Neural progenitor cell (in vitro differentiated cells): ENCODE data around the gene L3MBTL3. TPM values are rescaled to one million over a fixed set of nuclear protein-coding genes. Genes with fewer than 3 reads are reported as not detected.

ENCODE experiments used
- DNase-seq: peaks from one replicate; pipeline ENCODE4 v3.0.0-alpha.2; 2016; ENCODE audit warnings: low spot score
- H2AFZ ChIP-seq: fragments of 200-600 bp; sonication (generic); replicated peaks from 2 replicates; pipeline ENCODE4 v1.6.1; 2016; ENCODE audit warnings: antibody characterized with exemption
- H3F3A ChIP-seq: fragments of 200-600 bp; sonication (generic); 2 replicates; pipeline ENCODE4 v1.6.1; 2016; ENCODE audit warnings: antibody characterized with exemption, low read depth
- H3K27ac ChIP-seq: fragments of 200-600 bp; sonication (generic); 2 replicates; pipeline ENCODE4 v1.5.1; 2016; ENCODE audit warnings: mild to moderate bottlenecking
- H3K27me3 ChIP-seq: fragments of 200-600 bp; sonication (generic); 2 replicates; pipeline ENCODE4 v1.6.1; 2016; ENCODE audit warnings: mild to moderate bottlenecking, moderate library complexity
- H3K36me3 ChIP-seq: fragments of 200-600 bp; sonication (generic); 2 replicates; pipeline ENCODE4 v1.5.1; 2016
- H3K4me1 ChIP-seq: fragments of 200-600 bp; sonication (generic); 2 replicates; pipeline ENCODE4 v1.6.1; 2016; ENCODE audit warnings: mixed run types
- H3K4me2 ChIP-seq: fragments of 200-600 bp; sonication (generic); 2 replicates; pipeline ENCODE4 v1.6.1; 2016
- H3K4me3 ChIP-seq: fragments of 200-600 bp; sonication (generic); 2 replicates; pipeline ENCODE4 v1.5.1; 2016
- H3K79me2 ChIP-seq: fragments of 200-600 bp; sonication (generic); 2 replicates; pipeline ENCODE4 v1.6.1; 2016; ENCODE audit warnings: low read depth
- H3K9ac ChIP-seq: fragments of 200-600 bp; sonication (generic); 2 replicates; pipeline ENCODE4 v1.6.1; 2016
- H3K9me3 ChIP-seq: fragments of 200-600 bp; sonication (generic); 2 replicates; pipeline ENCODE4 v1.5.1; 2016; ENCODE audit warnings: low read depth
- H4K20me1 ChIP-seq: fragments of 200-600 bp; sonication (generic); 2 replicates; pipeline ENCODE4 v1.6.1; 2016; ENCODE audit warnings: low read depth
- H3K27ac Mint-ChIP-seq: 3 replicates; pipeline ENCODE4 v1.8.0; 2021; ENCODE audit warnings: mixed read lengths
- H3K27me3 Mint-ChIP-seq: 2 replicates; pipeline ENCODE4 v1.8.0; 2022; ENCODE audit warnings: low read depth, mild to moderate bottlenecking, inconsistent platforms, moderate library complexity, mixed read lengths; ENCODE audit not compliant: insufficient read depth
- H3K36me3 Mint-ChIP-seq: 3 replicates; pipeline ENCODE4 v1.8.0; 2021; ENCODE audit warnings: mixed read lengths
- H3K4me1 Mint-ChIP-seq: 3 replicates; pipeline ENCODE4 v1.8.0; 2021; ENCODE audit warnings: mixed read lengths
- H3K4me3 Mint-ChIP-seq: 3 replicates; pipeline ENCODE4 v1.8.0; 2021; ENCODE audit warnings: mild to moderate bottlenecking, moderate library complexity, mixed read lengths
- H3K9me3 Mint-ChIP-seq: 3 replicates; pipeline ENCODE4 v1.8.0; 2020; ENCODE audit warnings: mixed read lengths
- EZH2 ChIP-seq: fragments of 200-600 bp; sonication (generic); IDR thresholded peaks from 2 replicates; pipeline ENCODE4 v1.6.1; 2017; ENCODE audit warnings: antibody characterized with exemption, mild to moderate bottlenecking, moderate library complexity
- EZH2phosphoT487 ChIP-seq: fragments of 200-600 bp; sonication (generic); IDR thresholded peaks from 2 replicates; pipeline ENCODE4 v1.6.1; 2017; ENCODE audit warnings: antibody characterized with exemption
- total RNA-seq: library from RNA; depleted of rRNA; stranded (reverse); fragments of >200 nt; gene quantifications from 2 replicates; pipeline ENCODE4 v1.2.3, GENCODE V29; 2015; ENCODE audit warnings: low replicate concordance
- TF ChIP-seq, protein P1 (sequence below): fragments of 200-600 bp; sonication (generic); IDR thresholded peaks from 2 replicates; pipeline ENCODE4 v1.5.1; 2017; ENCODE audit warnings: antibody characterized with exemption, mild to moderate bottlenecking

Gene L3MBTL3
- total RNA-seq, 1 donor from 2014 or later = 22.2 TPM

DNA sequence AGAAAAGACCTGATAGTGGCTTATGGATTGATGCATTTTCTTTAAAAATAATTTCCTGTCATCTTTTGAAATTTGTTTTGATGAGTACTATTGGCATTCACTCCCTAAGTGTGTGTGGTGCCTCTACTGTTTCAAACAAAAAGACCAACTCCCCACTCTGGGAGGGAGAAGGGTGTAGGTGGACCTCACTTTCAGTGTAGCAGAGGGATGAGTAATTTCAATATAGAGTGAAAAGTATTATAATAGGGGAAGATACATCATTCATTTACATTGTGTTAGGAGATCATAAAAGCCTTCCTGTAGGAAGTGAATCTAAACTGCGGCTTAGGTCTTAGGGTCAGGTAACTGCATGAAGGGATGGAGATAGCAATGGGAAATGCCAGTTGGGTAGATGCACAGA is 158.0 kb downstream of the L3MBTL3 start:
- Mint-ChIP-seq H3K36me3 (peaks cover 6% of the 10 kb centered on the region), H3K4me1 (no peaks in the 10 kb centered on the region), H3K4me3 (no peak overlapping the region), H3K27me3 (no peaks in the 10 kb centered on the region), H3K9me3 (peaks cover 13% of the 10 kb centered on the region), H3K27ac (no peak overlapping the region)
- Histone ChIP-seq H3K4me3 (no peak overlapping the region), H3K36me3 (no peaks in the 10 kb centered on the region), H3K4me2 (no peak overlapping the region), H3K4me1 (no peaks in the 10 kb centered on the region), H3K9ac (no peak overlapping the region), H3K27ac (no peak overlapping the region), H2AFZ (no peak overlapping the region), H3K27me3 (no peaks in the 10 kb centered on the region), H3F3A (no peaks in the 10 kb centered on the region), H3K9me3 (no peaks in the 10 kb centered on the region), H4K20me1 (no peaks in the 10 kb centered on the region), H3K79me2 (no peaks in the 10 kb centered on the region)
- TF ChIP-seq, protein P1, sequence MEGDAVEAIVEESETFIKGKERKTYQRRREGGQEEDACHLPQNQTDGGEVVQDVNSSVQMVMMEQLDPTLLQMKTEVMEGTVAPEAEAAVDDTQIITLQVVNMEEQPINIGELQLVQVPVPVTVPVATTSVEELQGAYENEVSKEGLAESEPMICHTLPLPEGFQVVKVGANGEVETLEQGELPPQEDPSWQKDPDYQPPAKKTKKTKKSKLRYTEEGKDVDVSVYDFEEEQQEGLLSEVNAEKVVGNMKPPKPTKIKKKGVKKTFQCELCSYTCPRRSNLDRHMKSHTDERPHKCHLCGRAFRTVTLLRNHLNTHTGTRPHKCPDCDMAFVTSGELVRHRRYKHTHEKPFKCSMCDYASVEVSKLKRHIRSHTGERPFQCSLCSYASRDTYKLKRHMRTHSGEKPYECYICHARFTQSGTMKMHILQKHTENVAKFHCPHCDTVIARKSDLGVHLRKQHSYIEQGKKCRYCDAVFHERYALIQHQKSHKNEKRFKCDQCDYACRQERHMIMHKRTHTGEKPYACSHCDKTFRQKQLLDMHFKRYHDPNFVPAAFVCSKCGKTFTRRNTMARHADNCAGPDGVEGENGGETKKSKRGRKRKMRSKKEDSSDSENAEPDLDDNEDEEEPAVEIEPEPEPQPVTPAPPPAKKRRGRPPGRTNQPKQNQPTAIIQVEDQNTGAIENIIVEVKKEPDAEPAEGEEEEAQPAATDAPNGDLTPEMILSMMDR = no peak
- TF ChIP-seq EZH2 (no peak), EZH2phosphoT487 (no peak)
- DNase-seq = no peak

DNA sequence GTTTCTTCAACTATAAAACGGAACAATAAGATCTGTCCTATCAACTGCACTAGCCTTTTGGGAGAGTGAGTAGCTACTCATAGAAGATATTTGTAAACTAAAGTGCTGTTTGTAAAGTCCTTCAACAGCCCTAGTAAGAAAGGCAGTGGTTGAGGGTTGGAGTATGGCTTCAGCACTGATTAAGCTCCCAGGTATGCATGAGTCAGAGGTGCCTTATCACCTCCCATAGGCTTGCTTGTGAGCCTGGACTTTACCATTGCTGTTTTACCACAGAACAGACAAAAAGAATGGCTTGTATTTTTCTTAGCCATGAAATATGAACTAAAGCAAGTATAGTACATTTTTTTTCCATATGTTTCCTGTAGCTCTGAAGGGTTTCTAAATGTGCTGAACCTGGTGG is 160.3 kb downstream of the L3MBTL3 start:
- no peak overlapping the region for H3K27ac ChIP-seq
- H3K9me3 ChIP-seq = no peaks in the 10 kb centered on the region
- Mint-ChIP-seq H3K27me3 (no peaks in the 10 kb centered on the region), H3K9me3 (no peaks in the 10 kb centered on the region), H3K4me1 (no peaks in the 10 kb centered on the region), H3K27ac (no peak overlapping the region), H3K4me3 (no peak overlapping the region), H3K36me3 (peaks cover 2% of the 10 kb centered on the region)
- H3K9ac ChIP-seq = no peak overlapping the region
- no peaks in the 10 kb centered on the region for H3K79me2 ChIP-seq
- no peak overlapping the region for H3K4me3 ChIP-seq
- TF ChIP-seq EZH2phosphoT487 (no peak), EZH2 (no peak)
- TF ChIP-seq, protein P1 = no peak
- H3K27me3 ChIP-seq = no peaks in the 10 kb centered on the region
- no peak for DNase-seq
- no peaks in the 10 kb centered on the region for H3K36me3 ChIP-seq
- H2AFZ ChIP-seq = no peak overlapping the region
- no peaks in the 10 kb centered on the region for H3K4me1 ChIP-seq
- H3F3A ChIP-seq = no peaks in the 10 kb centered on the region
- H3K4me2 ChIP-seq = no peak overlapping the region
- no peaks in the 10 kb centered on the region for H4K20me1 ChIP-seq

DNA sequence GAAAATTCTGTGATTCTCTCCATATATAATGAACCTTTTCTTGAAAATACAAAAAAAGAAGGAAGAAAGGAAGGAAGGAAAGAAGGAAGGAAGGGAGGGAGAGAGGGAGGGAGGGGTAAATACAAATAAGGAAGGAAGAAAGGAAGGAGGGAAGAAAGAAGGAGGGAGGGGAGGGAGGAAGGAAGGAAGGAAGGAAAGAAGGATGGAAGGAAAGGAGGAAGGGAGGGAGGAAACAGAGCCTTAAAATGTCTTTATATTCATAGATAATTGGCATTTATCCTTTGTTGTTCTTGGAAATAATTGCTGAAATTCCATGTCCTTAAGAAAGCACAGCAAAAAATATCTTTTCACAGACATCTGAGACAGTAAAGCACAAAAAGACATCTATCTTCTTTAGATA is 164.1 kb downstream of the L3MBTL3 start:
- H3K36me3 Mint-ChIP-seq = peaks cover 2% of the 10 kb centered on the region
- H3K79me2 ChIP-seq = no peaks in the 10 kb centered on the region
- no peak overlapping the region for H3K4me3 Mint-ChIP-seq
- H3K36me3 ChIP-seq = no peaks in the 10 kb centered on the region
- no peak for TF ChIP-seq EZH2phosphoT487
- no peak for TF ChIP-seq EZH2
- TF ChIP-seq, protein P1 = no peak
- H3K27me3 Mint-ChIP-seq = peaks cover 3% of the 10 kb centered on the region
- no peaks in the 10 kb centered on the region for H3K27me3 ChIP-seq
- H2AFZ ChIP-seq = no peak overlapping the region
- H3K4me1 ChIP-seq = no peaks in the 10 kb centered on the region
- H3F3A ChIP-seq = no peaks in the 10 kb centered on the region
- H3K4me2 ChIP-seq = no peak overlapping the region
- DNase-seq = no peak
- H3K9ac ChIP-seq = no peak overlapping the region
- H3K4me3 ChIP-seq = no peak overlapping the region
- H4K20me1 ChIP-seq = no peaks in the 10 kb centered on the region
- no peaks in the 10 kb centered on the region for H3K9me3 ChIP-seq
- no peak overlapping the region for H3K27ac Mint-ChIP-seq
- no peaks in the 10 kb centered on the region for H3K9me3 Mint-ChIP-seq
- no peak overlapping the region for H3K27ac ChIP-seq
- H3K4me1 Mint-ChIP-seq = no peaks in the 10 kb centered on the region
